Natural killer cell treated with Interleukin-12 subunit alpha and Interleukin-12 subunit beta and Interleukin-15 and Interleukin-18, amount 100 ng/mL, for 72 hours (primary cell): ENCODE results near the gene AGPAT3. TPM values are rescaled to one million over a fixed set of nuclear protein-coding genes. Genes with fewer than 3 reads are reported as not detected.

Experiments used
- ATAC-seq, 2 donors: fragments of 150-1000 bp; cut with Tn5 transposase in 1 of 2; sonication (Bioruptor Pico), chemical (Tn5 transposase) in 1 of 2; 2 replicates each; pipeline ENCODE4 v1.10.0; 2021
- DNase-seq: peaks from one replicate; pipeline ENCODE4 v3.0.0; 2022; ENCODE audit warnings: low spot score
- H3K27ac Mint-ChIP-seq, 2 donors: 1 replicate in 1 of 2; 2 replicates in 1 of 2; pipeline ENCODE4 v1.8.0; 2022; ENCODE audit warnings: mixed read lengths in 2 of 2, mild to moderate bottlenecking in 1 of 2, moderate library complexity in 1 of 2
- H3K27me3 Mint-ChIP-seq, 2 donors: 1 replicate in 1 of 2; 2 replicates in 1 of 2; pipeline ENCODE4 v1.8.0; 2022; ENCODE audit warnings: mixed read lengths in 2 of 2
- H3K36me3 Mint-ChIP-seq: one replicate; pipeline ENCODE4 v1.8.0; 2022; ENCODE audit warnings: mixed read lengths
- H3K4me1 Mint-ChIP-seq, 2 donors: 1 replicate in 1 of 2; 2 replicates in 1 of 2; pipeline ENCODE4 v1.8.0; 2022; ENCODE audit warnings: low read depth in 2 of 2, mixed read lengths in 2 of 2, mild to moderate bottlenecking in 1 of 2
- H3K4me3 Mint-ChIP-seq: one replicate; pipeline ENCODE4 v1.8.0; 2022; ENCODE audit warnings: mixed read lengths
- H3K9me3 Mint-ChIP-seq: 2 replicates; pipeline ENCODE4 v1.8.0; 2022; ENCODE audit warnings: mixed read lengths
- total RNA-seq, 2 donors: library from RNA; stranded (reverse); gene quantifications; one replicate each; pipeline ENCODE4 v1.2.3, GENCODE V29; 2022

AGPAT3 gene
- total RNA-seq, 2 donors from 2014 or later: 66.8 to 115 TPM

- ATAC-seq (peak in 1 of 2 donors; percentile 26), DNase-seq (no peak)
- H3K4me3 Mint-ChIP-seq: no peak overlapping the region
- H3K4me1 Mint-ChIP-seq: peaks cover 0 to 3% of the 10 kb centered on the region in 2 donors
- H3K27me3 Mint-ChIP-seq: peaks cover 0 to 8% of the 10 kb centered on the region in 2 donors
- no peak overlapping the region for H3K27ac Mint-ChIP-seq
- H3K9me3 Mint-ChIP-seq: no peaks in the 10 kb centered on the region
- no peaks in the 10 kb centered on the region for H3K36me3 Mint-ChIP-seq
Observed at GRCh38 chr21:43825936-43826622, 38.9 kb upstream of the AGPAT3 start.

GRCh38 chr21:43826623-43826974, 38.4 kb upstream of the AGPAT3 start:
- Mint-ChIP-seq H3K9me3 (no peaks in the 10 kb centered on the region), H3K27me3 (peaks cover 0 to 8% of the 10 kb centered on the region in 2 donors), H3K36me3 (no peaks in the 10 kb centered on the region), H3K27ac (no peak overlapping the region), H3K4me1 (peaks cover 0 to 3% of the 10 kb centered on the region in 2 donors), H3K4me3 (no peak overlapping the region)
- ATAC-seq (peak in 1 of 2 donors; percentile 44), DNase-seq (no peak)

GRCh38 chr21:43827015-43827611, 37.9 kb upstream of the AGPAT3 start:
- no peaks in the 10 kb centered on the region for H3K36me3 Mint-ChIP-seq
- no peak overlapping the region for H3K4me3 Mint-ChIP-seq
- H3K9me3 Mint-ChIP-seq: no peaks in the 10 kb centered on the region
- no peak overlapping the region for H3K27ac Mint-ChIP-seq
- peaks cover 0 to 8% of the 10 kb centered on the region in 2 donors for H3K27me3 Mint-ChIP-seq
- no peak for ATAC-seq
- peaks cover 0 to 3% of the 10 kb centered on the region in 2 donors for H3K4me1 Mint-ChIP-seq
- DNase-seq: no peak

GRCh38 chr21:43829161-43829560, 35.9 kb upstream of the AGPAT3 start:
- no peak overlapping the region for H3K4me3 Mint-ChIP-seq
- peak overlapping the region in 1 of 2 donors; percentile 27 for H3K27ac Mint-ChIP-seq
- ATAC-seq: no peak
- H3K4me1 Mint-ChIP-seq: peaks cover 0 to 5% of the 10 kb centered on the region in 2 donors
- no peaks in the 10 kb centered on the region for H3K9me3 Mint-ChIP-seq
- no peaks in the 10 kb centered on the region for H3K36me3 Mint-ChIP-seq
- H3K27me3 Mint-ChIP-seq: peaks cover 7 to 15% of the 10 kb centered on the region in 2 donors
- no peak for DNase-seq

- DNase-seq: no peak
- ATAC-seq: no peak
- Mint-ChIP-seq H3K9me3 (no peaks in the 10 kb centered on the region), H3K4me3 (no peak overlapping the region), H3K36me3 (no peaks in the 10 kb centered on the region), H3K27ac (peak overlapping the region in 1 of 2 donors; percentile 27), H3K4me1 (peaks cover 0 to 7% of the 10 kb centered on the region in 2 donors), H3K27me3 (peaks cover 7 to 17% of the 10 kb centered on the region in 2 donors)
Observed at GRCh38 chr21:43829575-43830119, 35.4 kb upstream of the AGPAT3 start.

GRCh38 chr21:43832158-43832550, 32.9 kb upstream of the AGPAT3 start:
- no peak for ATAC-seq
- H3K27ac Mint-ChIP-seq: no peak overlapping the region
- peaks cover 20 to 28% of the 10 kb centered on the region in 2 donors for H3K27me3 Mint-ChIP-seq

GRCh38 chr21:43832648-43833047, 32.4 kb upstream of the AGPAT3 start:
- Mint-ChIP-seq H3K27me3 (peaks cover 25 to 31% of the 10 kb centered on the region in 2 donors), H3K4me1 (peaks cover 0 to 10% of the 10 kb centered on the region in 2 donors), H3K36me3 (no peaks in the 10 kb centered on the region), H3K9me3 (no peaks in the 10 kb centered on the region), H3K4me3 (no peak overlapping the region), H3K27ac (no peak overlapping the region)
- ATAC-seq (no peak), DNase-seq (no peak)

More at GRCh38 chr21:43832158-43832550, 32.9 kb upstream of the AGPAT3 start:
- Mint-ChIP-seq H3K36me3 (no peaks in the 10 kb centered on the region), H3K4me3 (no peak overlapping the region), H3K9me3 (no peaks in the 10 kb centered on the region), H3K4me1 (peaks cover 0 to 10% of the 10 kb centered on the region in 2 donors)
- DNase-seq: no peak

- peak overlapping the region in 1 of 2 donors; percentile 41 for H3K27ac Mint-ChIP-seq
- H3K27me3 Mint-ChIP-seq: peaks cover 26 to 30% of the 10 kb centered on the region in 2 donors
- no peak overlapping the region for H3K4me3 Mint-ChIP-seq
- no peaks in the 10 kb centered on the region for H3K36me3 Mint-ChIP-seq
- H3K9me3 Mint-ChIP-seq: no peaks in the 10 kb centered on the region
- peaks cover 0 to 10% of the 10 kb centered on the region in 2 donors for H3K4me1 Mint-ChIP-seq
- ATAC-seq: peak in 1 of 2 donors; percentile 63
- no peak for DNase-seq
Observed at GRCh38 chr21:43834146-43834905, 30.7 kb upstream of the AGPAT3 start.

GRCh38 chr21:43835050-43835449, 30.0 kb upstream of the AGPAT3 start:
- peaks cover 0 to 10% of the 10 kb centered on the region in 2 donors for H3K4me1 Mint-ChIP-seq
- no peaks in the 10 kb centered on the region for H3K9me3 Mint-ChIP-seq
- peaks cover 28 to 30% of the 10 kb centered on the region in 2 donors for H3K27me3 Mint-ChIP-seq
- ATAC-seq: no peak
- H3K4me3 Mint-ChIP-seq: no peak overlapping the region
- H3K36me3 Mint-ChIP-seq: no peaks in the 10 kb centered on the region
- H3K27ac Mint-ChIP-seq: peak overlapping the region in 1 of 2 donors; percentile 41
- DNase-seq: no peak

- Mint-ChIP-seq H3K27ac (no peak overlapping the region), H3K4me1 (peaks cover 0 to 10% of the 10 kb centered on the region in 2 donors), H3K36me3 (no peaks in the 10 kb centered on the region), H3K4me3 (no peak overlapping the region), H3K9me3 (no peaks in the 10 kb centered on the region), H3K27me3 (peaks cover 28 to 33% of the 10 kb centered on the region in 2 donors)
- DNase-seq (no peak), ATAC-seq (no peak)
Observed at GRCh38 chr21:43835861-43836260, 29.2 kb upstream of the AGPAT3 start.

- peaks cover 28 to 33% of the 10 kb centered on the region in 2 donors for H3K27me3 Mint-ChIP-seq
Observed at GRCh38 chr21:43836616-43837015, 28.4 kb upstream of the AGPAT3 start.

GRCh38 chr21:43840259-43840658, 24.8 kb upstream of the AGPAT3 start:
- Mint-ChIP-seq H3K27me3 (peaks cover 17 to 26% of the 10 kb centered on the region in 2 donors), H3K36me3 (no peaks in the 10 kb centered on the region), H3K9me3 (no peaks in the 10 kb centered on the region), H3K4me1 (peaks cover 5 to 8% of the 10 kb centered on the region in 2 donors), H3K4me3 (no peak overlapping the region), H3K27ac (no peak overlapping the region)
- DNase-seq: no peak
- ATAC-seq: no peak

More at GRCh38 chr21:43836616-43837015, 28.4 kb upstream of the AGPAT3 start:
- no peak for DNase-seq
- no peaks in the 10 kb centered on the region for H3K36me3 Mint-ChIP-seq
- H3K4me3 Mint-ChIP-seq: no peak overlapping the region
- peaks cover 0 to 10% of the 10 kb centered on the region in 2 donors for H3K4me1 Mint-ChIP-seq
- no peak overlapping the region for H3K27ac Mint-ChIP-seq
- H3K9me3 Mint-ChIP-seq: no peaks in the 10 kb centered on the region
- no peak for ATAC-seq

- peak overlapping the region; percentile 59 to 84 for H3K27ac Mint-ChIP-seq
- peak overlapping the region; percentile 73 for H3K4me3 Mint-ChIP-seq
- H3K4me1 Mint-ChIP-seq: peaks cover 5 to 8% of the 10 kb centered on the region in 2 donors
- H3K9me3 Mint-ChIP-seq: no peaks in the 10 kb centered on the region
- DNase-seq: no peak
- ATAC-seq: peak; percentile 54 to 72
- peaks cover 3 to 7% of the 10 kb centered on the region in 2 donors for H3K27me3 Mint-ChIP-seq
- no peaks in the 10 kb centered on the region for H3K36me3 Mint-ChIP-seq
Observed at GRCh38 chr21:43842742-43843141, 22.3 kb upstream of the AGPAT3 start.
